Fibroblast of lung (primary cell): ENCODE results near the gene IGSF9B. TPM values are rescaled to one million over a fixed set of nuclear protein-coding genes. Genes with fewer than 3 reads are reported as not detected.

Experiments
- DNase-seq, 2 donors: peaks; one replicate each; pipeline versions ENCODE4 v3.0.0 to v3.0.0-alpha.2; 2010; ENCODE audit warnings: low read depth in 2 of 2
- H2AFZ ChIP-seq: 2 replicates; pipeline ENCODE4 v1.5.1; 2012; ENCODE audit warnings: low read length, control low read depth, inconsistent platforms
- H3K27ac ChIP-seq: 2 replicates; pipeline ENCODE4 v1.5.1; 2011; ENCODE audit warnings: low read length, control low read depth; ENCODE audit not compliant: insufficient read depth
- H3K27me3 ChIP-seq: 2 replicates; pipeline ENCODE4 v1.5.1; 2011; ENCODE audit warnings: mild to moderate bottlenecking, low read length; ENCODE audit not compliant: control insufficient read depth, insufficient read depth
- H3K36me3 ChIP-seq: 2 replicates; pipeline ENCODE4 v1.5.1; 2011; ENCODE audit warnings: low read length; ENCODE audit not compliant: control insufficient read depth, insufficient read depth
- H3K4me1 ChIP-seq: 2 replicates; pipeline ENCODE4 v1.5.1; 2011; ENCODE audit warnings: low read length; ENCODE audit not compliant: control insufficient read depth, insufficient read depth; ENCODE audit errors: extremely low read depth
- H3K4me2 ChIP-seq: 2 replicates; pipeline ENCODE4 v1.5.1; 2011; ENCODE audit warnings: low read length, control low read depth; ENCODE audit not compliant: insufficient read depth; ENCODE audit errors: extremely low read depth
- H3K4me3 ChIP-seq, 4 experiments: fragments of 200-600 bp in 1 of 4; sonication (generic) in 1 of 4; replicated peaks in 1 of 4; 2 replicates each; pipeline ENCODE4 v1.5.1; 2011 to 2016; ENCODE audit warnings: low read length in 4 of 4, low read depth in 3 of 4, mild to moderate bottlenecking in 3 of 4, control low read depth in 2 of 4, inconsistent platforms in 1 of 4, mixed read lengths in 1 of 4; ENCODE audit not compliant: insufficient read depth in 1 of 4; ENCODE audit errors: control extremely low read depth in 1 of 4
- H3K79me2 ChIP-seq: 2 replicates; pipeline ENCODE4 v1.5.1; 2012; ENCODE audit warnings: mild to moderate bottlenecking, low read length, inconsistent platforms; ENCODE audit not compliant: control insufficient read depth, insufficient read depth
- H3K9ac ChIP-seq: 2 replicates; pipeline ENCODE4 v1.5.1; 2011; ENCODE audit warnings: mild to moderate bottlenecking, low read length, control low read depth; ENCODE audit not compliant: insufficient read depth
- H3K9me3 ChIP-seq: 2 replicates; pipeline ENCODE4 v1.5.1; 2012; ENCODE audit warnings: low read depth, low read length; ENCODE audit not compliant: control insufficient read depth, insufficient read depth
- H4K20me1 ChIP-seq: 2 replicates; pipeline ENCODE4 v1.5.1; 2011; ENCODE audit warnings: low read length; ENCODE audit not compliant: control insufficient read depth, insufficient read depth; ENCODE audit errors: extremely low read depth
- CTCF ChIP-seq, 2 donors: IDR thresholded peaks in 1 of 2; conservative IDR thresholded peaks in 1 of 2; 1 replicate in 1 of 2; 2 replicates in 1 of 2; pipeline ENCODE4 v1.5.1; 2011 to 2012; ENCODE audit warnings: low read length in 2 of 2, control low read depth in 1 of 2, inconsistent platforms in 1 of 2, low read depth in 1 of 2, mild to moderate bottlenecking in 1 of 2
- EZH2 ChIP-seq: IDR thresholded peaks from 2 replicates; pipeline ENCODE4 v1.5.1; 2012; ENCODE audit warnings: low read length, control low read depth, mild to moderate bottlenecking; ENCODE audit errors: missing control alignments
- polyA plus RNA-seq, 2 donors: library from polyadenylated mRNA; depleted of rRNA in 1 of 2; stranded (reverse) in 1 of 2; unstranded in 1 of 2; fragments of >200 nt; gene quantifications; 2 replicates each; pipeline ENCODE4 v1.2.1, GENCODE V29; 2011 to 2012; ENCODE audit warnings: missing spikeins in 1 of 2
- total RNA-seq: library from RNA; depleted of rRNA; stranded (reverse); fragments of >200 nt; gene quantifications from 2 replicates; pipeline ENCODE4 v1.2.1, GENCODE V29; 2014

IGSF9B gene
- total and polyA plus RNA-seq, 2 donors (not counting 1 experiment from before 2014, with no cell fraction given), result under 0.01 TPM; not detected in 1

GRCh38 chr11:133922078-133922870 is 34.5 kb downstream of the IGSF9B start:
- Histone ChIP-seq H3K9me3 (no peaks in the 10 kb centered on the region), H3K4me1 (no peaks in the 10 kb centered on the region), H3K79me2 (no peaks in the 10 kb centered on the region), H2AFZ (no peak overlapping the region), H3K4me3 (no peak overlapping the region), H3K27ac (no peak overlapping the region), H4K20me1 (no peaks in the 10 kb centered on the region), H3K4me2 (no peak overlapping the region), H3K27me3 (peaks cover 2% of the 10 kb centered on the region), H3K36me3 (no peaks in the 10 kb centered on the region), H3K9ac (no peak overlapping the region)
- TF ChIP-seq EZH2 (no peak), CTCF (conservative IDR thresholded peaks at IDR 0.05 in 1 of 2, IDR thresholded peaks at IDR 0.05 in 1 of 2; ENCODE audit: low read depth in 1 of 2, low read length in 2 of 2) (no peak)
- DNase-seq, result no peak

- H3K4me1 ChIP-seq, result no peaks in the 10 kb centered on the region
- H3K79me2 ChIP-seq, result no peaks in the 10 kb centered on the region
- no peak overlapping the region for H3K4me3 ChIP-seq
- no peak overlapping the region for H2AFZ ChIP-seq
- H4K20me1 ChIP-seq, result no peaks in the 10 kb centered on the region
- H3K27ac ChIP-seq, result no peak overlapping the region
- no peak overlapping the region for H3K4me2 ChIP-seq
- H3K9ac ChIP-seq, result no peak overlapping the region
- TF ChIP-seq EZH2 (no peak), CTCF (conservative IDR thresholded peaks at IDR 0.05 in 1 of 2, IDR thresholded peaks at IDR 0.05 in 1 of 2; ENCODE audit: low read depth in 1 of 2, low read length in 2 of 2) (no peak)
- H3K9me3 ChIP-seq, result no peaks in the 10 kb centered on the region
- DNase-seq, result no peak
- H3K36me3 ChIP-seq, result no peaks in the 10 kb centered on the region
- peaks cover 2% of the 10 kb centered on the region for H3K27me3 ChIP-seq
These were observed 35.3 kb downstream of the IGSF9B start for GRCh38 chr11:133921513-133921912.

- Histone ChIP-seq H3K9ac (no peak overlapping the region), H3K4me1 (no peaks in the 10 kb centered on the region), H4K20me1 (no peaks in the 10 kb centered on the region), H3K79me2 (no peaks in the 10 kb centered on the region), H3K27me3 (peaks cover 2% of the 10 kb centered on the region), H3K4me3 (no peak overlapping the region), H3K36me3 (no peaks in the 10 kb centered on the region), H2AFZ (no peak overlapping the region), H3K9me3 (no peaks in the 10 kb centered on the region), H3K4me2 (no peak overlapping the region), H3K27ac (no peak overlapping the region)
- DNase-seq, result no peak
- TF ChIP-seq CTCF (conservative IDR thresholded peaks at IDR 0.05 in 1 of 2, IDR thresholded peaks at IDR 0.05 in 1 of 2; ENCODE audit: low read depth in 1 of 2, low read length in 2 of 2), result no peak
- TF ChIP-seq EZH2, result no peak
These were observed 35.7 kb downstream of the IGSF9B start for GRCh38 chr11:133921026-133921425.
